ENCODE results near the gene TMEM208.

Gene TMEM208

GRCh38 chr16:67268136-67268579 is 41.2 kb downstream of the TMEM208 start:
- H3K4me1 ChIP-seq (ENCODE audit: control insufficient read depth, insufficient read depth, low read length): peaks cover 2% of the 10 kb centered on the region
- no peaks in the 10 kb centered on the region for H3K9me3 ChIP-seq (ENCODE audit: control insufficient read depth in 2 of 2, low read length in 2 of 2)
- no peak overlapping the region for H3K27ac ChIP-seq (ENCODE audit: low read length)
- H3K36me3 ChIP-seq (ENCODE audit: control insufficient read depth in 2 of 2, insufficient read depth in 2 of 2, low read length in 2 of 2): no peaks in the 10 kb centered on the region
- no peak overlapping the region for H3K9ac ChIP-seq (ENCODE audit: low read length in 2 of 2)
- H3K27me3 ChIP-seq (ENCODE audit: control insufficient read depth in 1 of 2, insufficient read depth in 2 of 2, low read length in 2 of 2): peaks cover 0 to 3% of the 10 kb centered on the region in 2 donors
- H3K4me3 ChIP-seq (ENCODE audit: low read length in 2 of 2): no peak overlapping the region

- Histone ChIP-seq H3K4me1 (ENCODE audit: control insufficient read depth, insufficient read depth, low read length) (peaks cover 2% of the 10 kb centered on the region), H3K9me3 (ENCODE audit: control insufficient read depth in 2 of 2, low read length in 2 of 2) (no peaks in the 10 kb centered on the region), H3K36me3 (ENCODE audit: control insufficient read depth in 2 of 2, insufficient read depth in 2 of 2, low read length in 2 of 2) (no peaks in the 10 kb centered on the region), H3K27me3 (ENCODE audit: control insufficient read depth in 1 of 2, insufficient read depth in 2 of 2, low read length in 2 of 2) (peaks cover 0 to 3% of the 10 kb centered on the region in 2 donors), H3K9ac (ENCODE audit: low read length in 2 of 2) (no peak overlapping the region), H3K4me3 (ENCODE audit: low read length in 2 of 2) (no peak overlapping the region), H3K27ac (ENCODE audit: low read length) (no peak overlapping the region)
Observed at GRCh38 chr16:67269766-67270165, 42.8 kb downstream of the TMEM208 start.

GRCh38 chr16:67270931-67271338 is 44.0 kb downstream of the TMEM208 start:
- Histone ChIP-seq H3K9ac (ENCODE audit: low read length in 2 of 2) (no peak overlapping the region), H3K9me3 (ENCODE audit: control insufficient read depth in 2 of 2, low read length in 2 of 2) (no peaks in the 10 kb centered on the region), H3K27me3 (ENCODE audit: control insufficient read depth in 1 of 2, insufficient read depth in 2 of 2, low read length in 2 of 2) (peaks cover 0 to 3% of the 10 kb centered on the region in 2 donors), H3K27ac (ENCODE audit: low read length) (no peak overlapping the region), H3K36me3 (ENCODE audit: control insufficient read depth in 2 of 2, insufficient read depth in 2 of 2, low read length in 2 of 2) (peaks cover 0 to 2% of the 10 kb centered on the region in 2 donors), H3K4me1 (ENCODE audit: control insufficient read depth, insufficient read depth, low read length) (peaks cover 2% of the 10 kb centered on the region), H3K4me3 (ENCODE audit: low read length in 2 of 2) (no peak overlapping the region)

GRCh38 chr16:67271446-67271845 is 44.5 kb downstream of the TMEM208 start:
- no peak overlapping the region for H3K27ac ChIP-seq (ENCODE audit: low read length)

GRCh38 chr16:67275321-67275720 is 48.4 kb downstream of the TMEM208 start:
- no peak overlapping the region for H3K27ac ChIP-seq (ENCODE audit: low read length)
- no peak overlapping the region for H3K4me3 ChIP-seq (ENCODE audit: low read length in 2 of 2)
- H3K9me3 ChIP-seq (ENCODE audit: control insufficient read depth in 2 of 2, low read length in 2 of 2): no peaks in the 10 kb centered on the region
- H3K27me3 ChIP-seq (ENCODE audit: control insufficient read depth in 1 of 2, insufficient read depth in 2 of 2, low read length in 2 of 2): no peaks in the 10 kb centered on the region
- no peak overlapping the region for H3K9ac ChIP-seq (ENCODE audit: low read length in 2 of 2)
- H3K4me1 ChIP-seq (ENCODE audit: control insufficient read depth, insufficient read depth, low read length): peaks cover 21% of the 10 kb centered on the region
- H3K36me3 ChIP-seq (ENCODE audit: control insufficient read depth in 2 of 2, insufficient read depth in 2 of 2, low read length in 2 of 2): peaks cover 0 to 2% of the 10 kb centered on the region in 2 donors

More at GRCh38 chr16:67271446-67271845, 44.5 kb downstream of the TMEM208 start:
- Histone ChIP-seq H3K4me1 (ENCODE audit: control insufficient read depth, insufficient read depth, low read length) (peaks cover 2% of the 10 kb centered on the region), H3K9ac (ENCODE audit: low read length in 2 of 2) (no peak overlapping the region), H3K4me3 (ENCODE audit: low read length in 2 of 2) (no peak overlapping the region), H3K9me3 (ENCODE audit: control insufficient read depth in 2 of 2, low read length in 2 of 2) (no peaks in the 10 kb centered on the region), H3K36me3 (ENCODE audit: control insufficient read depth in 2 of 2, insufficient read depth in 2 of 2, low read length in 2 of 2) (peaks cover 0 to 2% of the 10 kb centered on the region in 2 donors), H3K27me3 (ENCODE audit: control insufficient read depth in 1 of 2, insufficient read depth in 2 of 2, low read length in 2 of 2) (peaks cover 0 to 3% of the 10 kb centered on the region in 2 donors)

- H3K36me3 ChIP-seq (ENCODE audit: control insufficient read depth in 2 of 2, insufficient read depth in 2 of 2, low read length in 2 of 2): peaks cover 0 to 2% of the 10 kb centered on the region in 2 donors
- H3K9me3 ChIP-seq (ENCODE audit: control insufficient read depth in 2 of 2, low read length in 2 of 2): no peaks in the 10 kb centered on the region
- H3K9ac ChIP-seq (ENCODE audit: low read length in 2 of 2): no peak overlapping the region
- H3K27ac ChIP-seq (ENCODE audit: low read length): no peak overlapping the region
- peaks cover 21% of the 10 kb centered on the region for H3K4me1 ChIP-seq (ENCODE audit: control insufficient read depth, insufficient read depth, low read length)
- no peaks in the 10 kb centered on the region for H3K27me3 ChIP-seq (ENCODE audit: control insufficient read depth in 1 of 2, insufficient read depth in 2 of 2, low read length in 2 of 2)
- no peak overlapping the region for H3K4me3 ChIP-seq (ENCODE audit: low read length in 2 of 2)
Observed at GRCh38 chr16:67277294-67277998, 50.5 kb downstream of the TMEM208 start.

GRCh38 chr16:67277999-67278772 is 51.3 kb downstream of the TMEM208 start:
- Histone ChIP-seq H3K27ac (ENCODE audit: low read length) (no peak overlapping the region), H3K4me1 (ENCODE audit: control insufficient read depth, insufficient read depth, low read length) (peaks cover 21% of the 10 kb centered on the region), H3K9me3 (ENCODE audit: control insufficient read depth in 2 of 2, low read length in 2 of 2) (no peaks in the 10 kb centered on the region), H3K9ac (ENCODE audit: low read length in 2 of 2) (peak overlapping the region in 1 of 2 donors; percentile 42), H3K27me3 (ENCODE audit: control insufficient read depth in 1 of 2, insufficient read depth in 2 of 2, low read length in 2 of 2) (no peaks in the 10 kb centered on the region), H3K36me3 (ENCODE audit: control insufficient read depth in 2 of 2, insufficient read depth in 2 of 2, low read length in 2 of 2) (peaks cover 0 to 2% of the 10 kb centered on the region in 2 donors), H3K4me3 (ENCODE audit: low read length in 2 of 2) (peak overlapping the region; percentile 40 to 72)

All from stomach smooth muscle (tissue), 2 donors.